Activated T-cell treated with anti-CD3 and anti-CD28 coated beads for 48 hours (primary cell): ENCODE results near the gene RUNX2.
"Not testable (repeated sequence)": the region's sequence is repeated elsewhere in the genome, so short reads cannot be mapped to it uniquely, and the experiment has no call there.

ENCODE experiments used
- DNase-seq: peaks from one replicate; pipeline ENCODE4 v3.0.0-alpha.2; 2020; ENCODE audit warnings: low read depth

RUNX2 gene

GRCh38 chr6:45460166-45460565, 132.0 kb downstream of the RUNX2 start:
- no peak for DNase-seq

GRCh38 chr6:45461486-45461885, 133.4 kb downstream of the RUNX2 start:
- DNase-seq = no peak

GRCh38 chr6:45462190-45463134, 134.3 kb downstream of the RUNX2 start:
- no peak for DNase-seq

GRCh38 chr6:45464685-45465084, 136.6 kb downstream of the RUNX2 start:
- no peak for DNase-seq

GRCh38 chr6:45466686-45467085, 138.6 kb downstream of the RUNX2 start:
- no peak for DNase-seq

GRCh38 chr6:45467417-45467816, 139.3 kb downstream of the RUNX2 start:
- DNase-seq = not testable (repeated sequence)

- no peak for DNase-seq
Observed at GRCh38 chr6:45467853-45468252, 139.7 kb downstream of the RUNX2 start.

GRCh38 chr6:45469663-45470062, 141.5 kb downstream of the RUNX2 start:
- no peak for DNase-seq

GRCh38 chr6:45470131-45470738, 142.1 kb downstream of the RUNX2 start:
- no peak for DNase-seq

- no peak for DNase-seq
Observed at GRCh38 chr6:45472382-45472781, 144.3 kb downstream of the RUNX2 start.

- DNase-seq = no peak
Observed at GRCh38 chr6:45473121-45473993, 145.2 kb downstream of the RUNX2 start.

GRCh38 chr6:45474376-45474775, 146.2 kb downstream of the RUNX2 start:
- DNase-seq = no peak

GRCh38 chr6:45476341-45476740, 148.2 kb downstream of the RUNX2 start:
- no peak for DNase-seq

- no peak for DNase-seq
Observed at GRCh38 chr6:45477278-45477677, 149.1 kb downstream of the RUNX2 start.

- no peak for DNase-seq
Observed at GRCh38 chr6:45477790-45478189, 149.7 kb downstream of the RUNX2 start.

GRCh38 chr6:45478240-45478639, 150.1 kb downstream of the RUNX2 start:
- no peak for DNase-seq

- DNase-seq = no peak
Observed at GRCh38 chr6:45479834-45480751, 152.0 kb downstream of the RUNX2 start.

GRCh38 chr6:45480752-45481415, 152.8 kb downstream of the RUNX2 start:
- DNase-seq = no peak

GRCh38 chr6:45483021-45483420, 154.9 kb downstream of the RUNX2 start:
- no peak for DNase-seq

- DNase-seq = no peak
Observed at GRCh38 chr6:45483501-45483900, 155.4 kb downstream of the RUNX2 start.

- no peak for DNase-seq
Observed at GRCh38 chr6:45486736-45487135, 158.6 kb downstream of the RUNX2 start.
